MM.1S (cell line): ENCODE data around the gene DYNC1H1.

Source experiments
- EZH2 ChIP-seq: fragments of 300-600 bp; sonication (generic); optimal IDR thresholded peaks from 2 replicates; pipeline ENCODE3; 2017; ENCODE audit warnings: low read depth, mild to moderate bottlenecking, antibody characterized with exemption, low read length, mixed read lengths
- EZH2phosphoT487 ChIP-seq: fragments of 300-600 bp; sonication (generic); IDR thresholded peaks from 2 replicates; pipeline ENCODE4 v1.6.1; 2018; ENCODE audit warnings: antibody characterized with exemption, low read length
- TF ChIP-seq, protein P1 (sequence below): fragments of 300-600 bp; sonication (generic); IDR thresholded peaks from 2 replicates; pipeline ENCODE4 v1.5.1; 2016; ENCODE audit warnings: antibody characterized with exemption, low read length, mixed read lengths

DNA sequence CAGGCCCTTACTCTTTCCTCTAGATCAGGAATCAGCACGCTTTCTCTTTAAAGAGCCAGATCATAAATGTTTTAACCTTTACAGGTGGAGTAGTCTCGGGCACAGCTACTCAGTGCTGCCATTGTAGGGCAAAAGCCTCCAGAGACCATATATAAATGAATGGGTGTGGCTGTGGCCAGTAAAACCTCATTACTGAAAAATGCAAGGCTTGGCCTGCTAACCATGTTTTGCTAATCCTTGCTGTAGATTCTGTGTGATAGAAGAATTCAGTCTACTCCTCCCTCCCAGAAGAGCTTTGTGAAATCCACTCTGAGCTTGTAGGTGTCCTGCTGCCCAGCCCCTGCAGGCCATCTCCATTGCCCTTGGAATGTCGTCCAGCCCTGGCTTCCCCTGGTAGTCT is 64.4 kb downstream of the DYNC1H1 start:
- TF ChIP-seq, protein P1, sequence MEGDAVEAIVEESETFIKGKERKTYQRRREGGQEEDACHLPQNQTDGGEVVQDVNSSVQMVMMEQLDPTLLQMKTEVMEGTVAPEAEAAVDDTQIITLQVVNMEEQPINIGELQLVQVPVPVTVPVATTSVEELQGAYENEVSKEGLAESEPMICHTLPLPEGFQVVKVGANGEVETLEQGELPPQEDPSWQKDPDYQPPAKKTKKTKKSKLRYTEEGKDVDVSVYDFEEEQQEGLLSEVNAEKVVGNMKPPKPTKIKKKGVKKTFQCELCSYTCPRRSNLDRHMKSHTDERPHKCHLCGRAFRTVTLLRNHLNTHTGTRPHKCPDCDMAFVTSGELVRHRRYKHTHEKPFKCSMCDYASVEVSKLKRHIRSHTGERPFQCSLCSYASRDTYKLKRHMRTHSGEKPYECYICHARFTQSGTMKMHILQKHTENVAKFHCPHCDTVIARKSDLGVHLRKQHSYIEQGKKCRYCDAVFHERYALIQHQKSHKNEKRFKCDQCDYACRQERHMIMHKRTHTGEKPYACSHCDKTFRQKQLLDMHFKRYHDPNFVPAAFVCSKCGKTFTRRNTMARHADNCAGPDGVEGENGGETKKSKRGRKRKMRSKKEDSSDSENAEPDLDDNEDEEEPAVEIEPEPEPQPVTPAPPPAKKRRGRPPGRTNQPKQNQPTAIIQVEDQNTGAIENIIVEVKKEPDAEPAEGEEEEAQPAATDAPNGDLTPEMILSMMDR: no peak
- no peak for TF ChIP-seq EZH2
- no peak for TF ChIP-seq EZH2phosphoT487
